Tibial artery (tissue), 4 donors: ENCODE data around the gene NOMO2.
A peak's percentile ranks its signal among the peaks of the same experiment; 100 is the strongest.
"Not testable (repeated sequence)": the region's sequence is repeated elsewhere in the genome, so short reads cannot be mapped to it uniquely, and the experiment has no call there.

Experiments
- DNase-seq, 2 donors: peaks; one replicate each; pipeline ENCODE4 v3.0.0-alpha.2; 2019
- H3K27ac ChIP-seq, 2 donors: fragments of 200-600 bp; sonication (generic) in 1 of 2; 1 replicate in 1 of 2; 2 replicates in 1 of 2; pipeline ENCODE4 v1.5.1; 2018 to 2019; ENCODE audit warnings: mild to moderate bottlenecking in 1 of 2
- H3K27me3 ChIP-seq, 2 donors: fragments of 200-600 bp; sonication (generic) in 1 of 2; one replicate each; pipeline versions ENCODE4 v1.5.1 to v1.6.0; 2016 to 2019
- H3K36me3 ChIP-seq, 3 donors: fragments of 200-600 bp; sonication (generic) in 2 of 3; one replicate each; pipeline ENCODE4 v1.5.1; 2016 to 2019; ENCODE audit warnings: mild to moderate bottlenecking in 2 of 3
- H3K4me1 ChIP-seq, 4 donors: fragments of 200-600 bp; sonication (generic) in 2 of 4; 1 replicate in 3 of 4; 2 replicates in 1 of 4; pipeline ENCODE4 v1.5.1; 2016 to 2019
- H3K4me3 ChIP-seq, 2 donors: fragments of 200-600 bp; sonication (generic) in 1 of 2; 1 replicate in 1 of 2; 2 replicates in 1 of 2; pipeline ENCODE4 v1.5.1; 2018 to 2019; ENCODE audit warnings: mild to moderate bottlenecking in 2 of 2
- H3K9me3 ChIP-seq, 3 donors: fragments of 200-600 bp; sonication (generic) in 1 of 3; one replicate each; pipeline ENCODE4 v1.5.1; 2016 to 2019
- intact Hi-C: fragments of 100-400 bp; cut with DNase I; formaldehyde crosslinking; loops from one replicate; pipeline ENCODE4 v1.15.0; 2023; ENCODE audit warnings: low total_unique reads

The NOMO2 gene

GRCh38 chr16:18525882-18526482 is 35.9 kb downstream of the NOMO2 start:
- DNase-seq, H3K4me3 ChIP-seq, H3K9me3 ChIP-seq, H3K27ac ChIP-seq, H3K27me3 ChIP-seq, intact Hi-C loops, H3K4me1 ChIP-seq: not testable (repeated sequence)
- H3K36me3 ChIP-seq, result peaks cover 3 to 21% (median 4%) of the 10 kb centered on the region in 3 donors

- H3K36me3 ChIP-seq, intact Hi-C loops, H3K27ac ChIP-seq, H3K9me3 ChIP-seq, H3K4me1 ChIP-seq, H3K27me3 ChIP-seq, DNase-seq, H3K4me3 ChIP-seq: not testable (repeated sequence)
These were observed 39.3 kb downstream of the NOMO2 start for GRCh38 chr16:18522637-18523036.

- H3K9me3 ChIP-seq, H3K36me3 ChIP-seq, DNase-seq, H3K27ac ChIP-seq, H3K4me3 ChIP-seq, H3K27me3 ChIP-seq, intact Hi-C loops, H3K4me1 ChIP-seq: not testable (repeated sequence)
These were observed 40.3 kb downstream of the NOMO2 start for GRCh38 chr16:18521445-18522181.

GRCh38 chr16:18518536-18519283 is 43.2 kb downstream of the NOMO2 start:
- H3K9me3 ChIP-seq, H3K4me3 ChIP-seq, H3K36me3 ChIP-seq, H3K27me3 ChIP-seq, intact Hi-C loops, DNase-seq, H3K4me1 ChIP-seq, H3K27ac ChIP-seq: not testable (repeated sequence)

- H3K4me1 ChIP-seq, H3K27me3 ChIP-seq, H3K4me3 ChIP-seq, H3K36me3 ChIP-seq, H3K9me3 ChIP-seq, intact Hi-C loops, DNase-seq, H3K27ac ChIP-seq: not testable (repeated sequence)
These were observed 63.5 kb downstream of the NOMO2 start for GRCh38 chr16:18498430-18498829.

- H3K27ac ChIP-seq, H3K9me3 ChIP-seq, DNase-seq, H3K27me3 ChIP-seq, H3K36me3 ChIP-seq, H3K4me1 ChIP-seq, intact Hi-C loops, H3K4me3 ChIP-seq: not testable (repeated sequence)
These were observed 64.9 kb downstream of the NOMO2 start for GRCh38 chr16:18497032-18497431.

- DNase-seq, H3K27me3 ChIP-seq, H3K9me3 ChIP-seq, H3K27ac ChIP-seq, H3K36me3 ChIP-seq, intact Hi-C loops, H3K4me3 ChIP-seq, H3K4me1 ChIP-seq: not testable (repeated sequence)
These were observed 69.6 kb downstream of the NOMO2 start for GRCh38 chr16:18492118-18492897.

GRCh38 chr16:18436025-18436424 is 125.9 kb downstream of the NOMO2 start:
- DNase-seq, intact Hi-C loops, H3K4me1 ChIP-seq, H3K27ac ChIP-seq, H3K36me3 ChIP-seq, H3K9me3 ChIP-seq, H3K4me3 ChIP-seq, H3K27me3 ChIP-seq: not testable (repeated sequence)

GRCh38 chr16:18415827-18416226 is 146.1 kb downstream of the NOMO2 start:
- intact Hi-C loops, H3K27me3 ChIP-seq, H3K9me3 ChIP-seq, H3K27ac ChIP-seq, DNase-seq, H3K36me3 ChIP-seq, H3K4me3 ChIP-seq, H3K4me1 ChIP-seq: not testable (repeated sequence)

GRCh38 chr16:18409532-18410293 is 152.2 kb downstream of the NOMO2 start:
- DNase-seq, H3K4me1 ChIP-seq, H3K27me3 ChIP-seq, H3K9me3 ChIP-seq, H3K36me3 ChIP-seq, intact Hi-C loops, H3K27ac ChIP-seq, H3K4me3 ChIP-seq: not testable (repeated sequence)

- DNase-seq, H3K36me3 ChIP-seq, H3K27ac ChIP-seq, H3K4me1 ChIP-seq, intact Hi-C loops, H3K9me3 ChIP-seq, H3K4me3 ChIP-seq, H3K27me3 ChIP-seq: not testable (repeated sequence)
These were observed 159.8 kb downstream of the NOMO2 start for GRCh38 chr16:18401851-18402657.

GRCh38 chr16:18401159-18401558 is 160.7 kb downstream of the NOMO2 start:
- H3K36me3 ChIP-seq, intact Hi-C loops, H3K27me3 ChIP-seq, H3K9me3 ChIP-seq, H3K4me1 ChIP-seq: not testable (repeated sequence)
- peak; percentile 24 to 85 for DNase-seq
- H3K27ac ChIP-seq, result peak overlapping the region; percentile 66 to 71
- peak overlapping the region; percentile 53 to 55 for H3K4me3 ChIP-seq
